ENCODE results near the gene FUCA2.
A peak's percentile ranks its signal among the peaks of the same experiment; 100 is the strongest.

Gene FUCA2

GRCh38 chr6:143510991-143511891 is at the start of gene FUCA2:
FUCA2 (minus strand) TSS chr6:143511720; CDS start chr6:143511634, 86 bp downstream.
- DNase-seq: peak; percentile 65

- DNase-seq: no peak
Measured at GRCh38 chr6:143561105-143561704, 49.7 kb upstream of the FUCA2 start.

- no peak for DNase-seq
Measured at GRCh38 chr6:143559051-143559660, 47.6 kb upstream of the FUCA2 start.

- no peak for DNase-seq
Measured at GRCh38 chr6:143556529-143556928, 45.0 kb upstream of the FUCA2 start.

DNA sequence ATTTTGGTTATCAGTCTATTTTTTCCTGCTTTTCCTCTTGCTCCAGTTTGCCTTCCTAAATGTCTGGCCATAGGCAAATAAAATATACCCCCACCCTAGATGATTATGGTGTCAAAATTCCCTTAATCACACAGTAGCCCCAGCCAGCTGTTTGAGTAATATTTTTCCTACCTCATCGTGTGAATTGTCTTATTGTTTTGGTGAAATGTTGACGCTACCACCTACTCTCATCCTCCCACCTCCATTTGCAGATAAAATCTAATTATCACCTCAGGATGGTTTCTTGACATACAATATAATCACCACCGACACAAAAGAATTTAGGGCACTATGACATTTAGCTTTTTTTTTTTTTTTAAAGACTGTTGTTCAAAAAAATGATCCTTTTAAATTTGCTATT is 44.1 kb upstream of the FUCA2 start:
- no peak for DNase-seq

GRCh38 chr6:143555071-143555492 is 43.6 kb upstream of the FUCA2 start:
- no peak for DNase-seq

DNA sequence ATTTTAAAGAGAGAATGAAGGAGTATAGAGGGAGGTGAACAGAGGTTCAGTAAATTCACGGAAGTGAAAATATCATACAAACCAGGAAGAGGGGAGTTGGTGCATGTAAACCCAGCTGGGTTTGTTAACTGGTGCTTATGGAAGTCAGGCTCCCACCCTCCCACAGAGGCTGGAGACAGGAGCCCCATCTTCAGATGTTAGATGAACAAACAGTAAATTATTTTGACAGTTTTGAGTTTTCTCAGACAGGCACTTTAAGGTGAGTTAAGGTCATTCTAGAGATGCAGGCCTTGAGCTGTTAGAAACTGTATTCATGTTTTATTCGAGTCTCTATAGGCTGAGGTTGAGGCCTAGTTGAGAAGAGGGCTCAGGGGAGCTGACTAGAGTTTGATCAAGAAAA is 41.8 kb upstream of the FUCA2 start:
- DNase-seq: no peak

DNA sequence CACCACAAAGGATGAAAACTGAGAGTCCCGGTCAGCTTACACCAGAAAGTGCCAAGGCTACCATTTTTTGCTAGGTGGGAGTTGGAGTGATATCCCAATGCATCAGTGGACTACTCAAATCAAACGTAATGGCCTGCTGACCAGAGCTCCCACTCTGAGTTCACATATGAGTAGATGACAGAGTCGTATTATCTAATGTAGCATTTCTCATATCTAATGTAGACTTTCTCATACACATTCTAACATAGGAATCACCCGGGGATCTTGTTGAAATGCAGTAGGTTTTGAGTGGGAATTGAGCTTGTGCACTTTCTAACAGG is 38.4 kb upstream of the FUCA2 start:
- DNase-seq: no peak

DNA sequence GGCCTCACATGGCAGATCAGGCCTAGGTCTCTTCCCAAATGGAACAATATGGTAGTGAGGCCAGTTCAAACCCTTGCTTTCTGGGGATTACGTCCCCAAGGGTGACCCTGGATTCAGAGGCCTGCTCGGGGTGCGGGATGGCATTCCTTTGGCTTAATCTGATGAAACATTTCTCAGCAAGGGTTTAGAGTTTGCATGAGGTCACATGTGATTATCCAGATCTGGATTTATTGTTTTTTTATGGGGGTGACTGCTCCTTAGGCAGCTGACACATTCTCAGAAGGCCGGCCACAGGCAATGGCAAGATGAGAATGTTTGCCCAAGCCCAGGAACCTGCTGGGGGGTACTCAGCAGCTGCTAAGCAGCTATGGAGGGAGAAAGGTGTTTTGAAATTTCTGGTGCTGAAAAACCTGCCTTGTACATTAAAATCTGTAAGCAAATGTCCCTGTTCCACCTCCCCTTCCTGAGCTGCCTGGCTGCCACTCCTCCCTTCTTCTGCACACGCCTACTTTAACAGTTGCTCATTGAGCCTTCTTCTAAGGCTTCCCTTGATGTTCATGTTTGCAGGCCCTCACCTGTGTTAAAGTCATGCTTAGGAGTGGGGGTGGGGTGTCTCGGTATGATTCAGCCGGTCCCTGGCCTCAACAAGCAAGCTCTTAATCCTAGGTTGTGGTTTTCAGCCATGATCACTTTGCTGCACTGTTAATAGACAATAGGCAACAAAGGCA is 37.9 kb upstream of the FUCA2 start:
- DNase-seq: no peak

DNA sequence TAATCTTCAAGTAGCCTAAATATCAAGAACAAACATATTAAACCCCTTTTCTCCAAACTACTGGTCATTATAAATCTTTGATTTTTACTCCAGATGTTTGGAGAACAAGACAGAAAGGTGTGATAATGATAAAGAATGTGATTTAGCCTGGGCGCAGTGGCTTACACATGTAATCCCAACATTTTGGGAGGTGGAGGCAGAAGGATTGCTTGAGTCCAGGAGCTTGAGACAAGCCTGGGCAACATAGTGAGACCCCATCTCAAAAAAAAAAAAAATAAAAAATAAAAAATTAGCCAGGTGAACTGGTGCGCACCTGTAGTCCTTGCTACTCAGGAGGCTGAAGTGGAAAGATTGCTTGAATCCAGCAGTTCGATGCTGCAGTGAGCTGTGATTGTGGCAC is 35.1 kb upstream of the FUCA2 start:
- no peak for DNase-seq

GRCh38 chr6:143545976-143546547 is 34.5 kb upstream of the FUCA2 start:
- DNase-seq: no peak

GRCh38 chr6:143545165-143545564 is 33.6 kb upstream of the FUCA2 start:
- no peak for DNase-seq

- no peak for DNase-seq
Measured at GRCh38 chr6:143544011-143544696, 32.6 kb upstream of the FUCA2 start.

- DNase-seq: no peak
Measured at GRCh38 chr6:143543435-143543834, 31.9 kb upstream of the FUCA2 start.

GRCh38 chr6:143542888-143543287 is 31.4 kb upstream of the FUCA2 start:
- DNase-seq: no peak

DNA sequence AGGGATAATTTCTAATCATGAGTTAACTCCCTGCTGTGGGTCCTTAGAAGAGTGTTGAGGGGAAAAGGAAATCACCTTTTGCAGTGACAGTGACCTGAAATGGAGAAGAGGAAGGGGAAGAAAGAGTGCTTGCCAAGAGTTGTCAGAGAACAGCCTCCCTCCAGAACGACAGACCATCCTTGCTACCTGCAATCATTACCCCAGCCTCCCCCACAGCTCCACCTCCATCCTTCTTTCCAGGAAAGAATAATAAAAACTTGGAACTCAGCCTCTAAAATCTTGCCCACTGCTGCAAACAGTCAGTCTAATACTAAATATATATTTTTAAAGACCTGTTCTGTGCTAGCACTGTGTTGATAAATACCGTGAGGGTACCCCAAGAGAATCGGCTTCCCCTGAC is 28.7 kb upstream of the FUCA2 start:
- DNase-seq: no peak

DNA sequence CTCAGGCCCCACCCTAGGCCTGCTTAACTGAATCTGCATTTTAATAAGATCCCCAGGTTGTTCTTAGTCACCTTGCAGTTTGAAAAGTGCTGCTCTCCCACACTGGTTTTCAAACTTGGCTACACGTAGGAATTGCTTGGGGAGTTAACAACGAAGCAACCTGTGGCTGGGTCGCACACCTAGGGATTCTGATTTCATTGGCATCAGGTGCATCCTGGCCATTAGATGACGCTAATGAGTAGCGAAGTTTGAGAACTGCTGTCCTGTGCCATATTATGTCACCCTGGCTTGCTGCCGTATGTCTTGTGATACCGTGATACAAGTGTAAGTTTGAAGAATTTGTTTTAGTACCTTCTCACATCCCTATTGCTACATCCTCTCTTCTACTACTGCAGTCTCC is 28.2 kb upstream of the FUCA2 start:
- DNase-seq: no peak

DNA sequence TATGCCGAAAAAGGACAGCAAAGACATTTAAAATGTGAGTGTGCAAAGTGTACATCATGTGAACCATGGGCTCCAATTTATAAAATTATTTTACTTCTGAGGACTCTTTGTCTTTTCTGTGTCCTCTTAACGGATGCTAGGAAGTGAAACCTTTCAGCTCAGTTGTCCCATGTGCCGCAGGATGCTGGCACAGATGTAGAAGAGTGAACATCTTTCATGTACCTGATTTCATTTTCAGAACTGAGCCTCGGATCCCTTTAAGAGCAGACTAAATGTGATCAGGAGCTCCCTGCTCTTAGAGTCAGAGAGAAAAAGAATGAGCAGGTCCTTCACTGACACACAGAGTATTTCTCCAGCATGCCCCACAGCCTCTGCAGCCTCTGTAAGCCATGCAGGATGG is 27.6 kb upstream of the FUCA2 start:
- DNase-seq: no peak

GRCh38 chr6:143538374-143538773 is 26.9 kb upstream of the FUCA2 start:
- DNase-seq: no peak

DNA sequence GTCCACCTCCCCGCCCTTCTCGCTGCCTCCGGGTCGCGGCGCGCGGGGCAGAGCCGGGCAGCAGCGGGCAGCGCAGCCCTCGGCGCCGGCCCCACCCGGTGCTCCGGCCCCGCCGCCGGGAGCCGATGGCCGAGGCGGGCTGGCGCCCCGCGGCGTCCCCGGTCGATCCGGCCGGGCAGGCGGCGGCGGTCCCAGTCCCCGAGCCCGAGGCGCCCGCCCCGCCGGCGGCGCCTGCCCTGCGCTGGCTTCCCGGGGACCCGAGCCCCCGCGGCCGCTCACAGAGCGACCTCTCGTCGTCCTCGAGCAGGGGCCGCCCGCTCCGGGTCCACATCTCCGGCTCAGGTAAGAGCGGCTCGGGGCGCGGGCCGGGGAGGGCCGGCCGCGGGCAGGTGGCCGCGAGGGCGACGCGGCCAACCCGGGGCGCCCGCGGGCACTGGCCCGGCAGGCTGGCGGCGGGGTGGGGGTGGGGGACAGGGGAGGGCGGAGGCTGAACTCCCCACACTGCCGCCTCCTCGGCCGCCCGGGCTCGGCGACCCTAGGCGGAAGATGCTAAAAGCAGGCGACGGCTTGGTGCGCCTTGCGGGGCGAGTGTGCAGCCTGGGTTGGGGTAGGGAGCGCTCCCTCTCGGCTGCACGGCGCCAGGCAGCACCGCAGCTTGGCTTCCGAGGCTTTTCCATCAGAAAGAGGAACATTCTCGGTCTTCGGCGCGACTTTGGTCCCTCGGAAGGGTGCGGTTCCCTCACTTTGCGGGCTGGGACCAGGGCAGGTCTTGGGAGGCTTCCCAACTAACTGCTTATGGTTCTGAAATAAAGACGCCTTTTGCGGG is 25.6 kb upstream of the FUCA2 start:
- peak; percentile 56 for DNase-seq

GRCh38 chr6:143536461-143536865 is 24.9 kb upstream of the FUCA2 start:
- DNase-seq: peak; percentile 44

GRCh38 chr6:143535189-143535614 is 23.7 kb upstream of the FUCA2 start:
- DNase-seq: no peak
